Naive B cell (primary cell): Measurements from ENCODE around the gene ZC3H6. TPM values are rescaled to one million over a fixed set of nuclear protein-coding genes. Genes with fewer than 3 reads are reported as not detected.
"Not testable (repeated sequence)": the region's sequence is repeated elsewhere in the genome, so short reads cannot be mapped to it uniquely, and the experiment has no call there.

Source experiments
- ATAC-seq, 2 donors: fragments of 150-1000 bp; cut with Tn5 transposase; 2 replicates each; pipeline ENCODE4 v1.10.0; 2021; ENCODE audit warnings: low read depth in 2 of 2, mild to moderate bottlenecking in 2 of 2, moderate library complexity in 2 of 2
- DNase-seq: peaks from one replicate; pipeline ENCODE4 v3.0.0; 2022
- H3K27ac Mint-ChIP-seq, 6 donors: one replicate each; pipeline ENCODE4 v1.8.0; 2020 to 2022; ENCODE audit warnings: mild to moderate bottlenecking in 6 of 6, mixed read lengths in 6 of 6, moderate library complexity in 5 of 6, inconsistent platforms in 2 of 6
- H3K27me3 Mint-ChIP-seq, 3 donors: one replicate each; pipeline ENCODE4 v1.8.0; 2021 to 2022; ENCODE audit warnings: mixed read lengths in 3 of 3, mild to moderate bottlenecking in 1 of 3
- H3K36me3 Mint-ChIP-seq, 2 donors: one replicate each; pipeline ENCODE4 v1.8.0; 2020 to 2022; ENCODE audit warnings: mixed read lengths in 2 of 2, inconsistent platforms in 1 of 2, mild to moderate bottlenecking in 1 of 2
- H3K4me1 Mint-ChIP-seq, 3 donors: one replicate each; pipeline ENCODE4 v1.8.0; 2020 to 2022; ENCODE audit warnings: mixed read lengths in 3 of 3, inconsistent platforms in 1 of 3, mild to moderate bottlenecking in 1 of 3, moderate library complexity in 1 of 3
- H3K4me3 Mint-ChIP-seq, 8 donors: one replicate each; pipeline ENCODE4 v1.8.0; 2020 to 2022; ENCODE audit warnings: mild to moderate bottlenecking in 8 of 8, mixed read lengths in 8 of 8, moderate library complexity in 8 of 8, inconsistent platforms in 2 of 8
- H3K9me3 Mint-ChIP-seq, 7 donors: one replicate each; pipeline ENCODE4 v1.8.0; 2020 to 2022; ENCODE audit warnings: mixed read lengths in 7 of 7, mild to moderate bottlenecking in 5 of 7, inconsistent platforms in 2 of 7, moderate library complexity in 1 of 7
- polyA plus RNA-seq, 6 donors: library from polyadenylated mRNA; unstranded; fragments of 300-500 nt; fragmentation: Illumina TruSeq; gene quantifications; one replicate each; pipeline ENCODE4 v1.2.3, GENCODE V29; 2021; ENCODE audit warnings: low read depth in 6 of 6

ZC3H6 gene
- polyA plus RNA-seq, 6 donors from 2014 or later = 0.24 to 7.6 (median 6.7) TPM

GRCh38 chr2:112259509-112260294 lies 15.7 kb upstream of the ZC3H6 start:
- DNase-seq = peak; percentile 77
- ATAC-seq = peak; percentile 34 to 44
- peak overlapping the region in 4 of 6 donors; percentile 13 to 89 (median 35) for H3K27ac Mint-ChIP-seq
- H3K36me3 Mint-ChIP-seq = peaks cover 0 to 5% of the 10 kb centered on the region in 2 donors
- peaks cover 4 to 10% (median 8%) of the 10 kb centered on the region in 3 donors for H3K4me1 Mint-ChIP-seq
- H3K9me3 Mint-ChIP-seq = peaks cover 2 to 12% (median 5%) of the 10 kb centered on the region in 7 donors
- H3K27me3 Mint-ChIP-seq = no peaks in the 10 kb centered on the region
- peak overlapping the region; percentile 0 to 88 (median 65) for H3K4me3 Mint-ChIP-seq

GRCh38 chr2:112260295-112260625 lies 15.1 kb upstream of the ZC3H6 start:
- Mint-ChIP-seq H3K27ac (no peak overlapping the region), H3K27me3 (no peaks in the 10 kb centered on the region), H3K9me3 (peaks cover 2 to 12% (median 5%) of the 10 kb centered on the region in 7 donors), H3K4me3 (no peak overlapping the region), H3K36me3 (peaks cover 0 to 5% of the 10 kb centered on the region in 2 donors), H3K4me1 (peaks cover 4 to 10% (median 8%) of the 10 kb centered on the region in 3 donors)
- ATAC-seq (no peak), DNase-seq (no peak)

- H3K27ac Mint-ChIP-seq = no peak overlapping the region
- ATAC-seq = no peak
These were observed 12.5 kb upstream of the ZC3H6 start for GRCh38 chr2:112262876-112263275.

GRCh38 chr2:112268547-112268946 lies 6.8 kb upstream of the ZC3H6 start:
- ATAC-seq (no peak), DNase-seq (no peak)
- Mint-ChIP-seq H3K4me3 (no peak overlapping the region), H3K27me3 (no peaks in the 10 kb centered on the region), H3K9me3 (peaks cover 4 to 9% (median 6%) of the 10 kb centered on the region in 7 donors), H3K4me1 (no peaks in the 10 kb centered on the region), H3K27ac (no peak overlapping the region), H3K36me3 (peaks cover 0 to 10% of the 10 kb centered on the region in 2 donors)

More at GRCh38 chr2:112262876-112263275, 12.5 kb upstream of the ZC3H6 start:
- Mint-ChIP-seq H3K27me3 (no peaks in the 10 kb centered on the region), H3K9me3 (peaks cover 2 to 12% (median 5%) of the 10 kb centered on the region in 7 donors), H3K4me3 (no peak overlapping the region), H3K36me3 (peaks cover under 1 to 5% of the 10 kb centered on the region in 2 donors), H3K4me1 (peaks cover 4 to 10% (median 8%) of the 10 kb centered on the region in 3 donors)
- DNase-seq = no peak

GRCh38 chr2:112272669-112273068 lies 2.7 kb upstream of the ZC3H6 start:
- Mint-ChIP-seq H3K4me3 (peak overlapping the region in 1 of 8 donors; percentile 81), H3K27ac (peak overlapping the region in 2 of 6 donors; percentile 41 to 53), H3K27me3 (no peaks in the 10 kb centered on the region), H3K9me3 (peaks cover 4 to 9% (median 6%) of the 10 kb centered on the region in 7 donors), H3K4me1 (peaks cover 0 to 14% (median 5%) of the 10 kb centered on the region in 3 donors), H3K36me3 (peaks cover 0 to 10% of the 10 kb centered on the region in 2 donors)
- DNase-seq (no peak), ATAC-seq (no peak)

- no peak for DNase-seq
- Mint-ChIP-seq H3K4me1 (peaks cover 0 to 18% (median 5%) of the 10 kb centered on the region in 3 donors), H3K27me3 (no peaks in the 10 kb centered on the region), H3K9me3 (peaks cover 3 to 5% (median 4%) of the 10 kb centered on the region in 7 donors), H3K27ac (peak overlapping the region in 2 of 6 donors; percentile 12 to 83), H3K4me3 (peak overlapping the region in 3 of 8 donors; percentile 45 to 81 (median 51)), H3K36me3 (peaks cover 0 to 5% of the 10 kb centered on the region in 2 donors)
- ATAC-seq = no peak
These were observed 2.0 kb upstream of the ZC3H6 start for GRCh38 chr2:112273349-112273748.

GRCh38 chr2:112275887-112276773 lies 733 bp downstream of the ZC3H6 start:
- Mint-ChIP-seq H3K9me3 (no peaks in the 10 kb centered on the region), H3K4me3 (peak overlapping the region; percentile 87 to 100 (median 96)), H3K27ac (peak overlapping the region; percentile 98 to 100 (median 99)), H3K4me1 (peaks cover 5 to 22% (median 12%) of the 10 kb centered on the region in 3 donors), H3K36me3 (no peaks in the 10 kb centered on the region), H3K27me3 (no peaks in the 10 kb centered on the region)
- DNase-seq (peak; percentile 84), ATAC-seq (peak; percentile 60 to 64)

GRCh38 chr2:112276954-112277353 lies 1.6 kb downstream of the ZC3H6 start:
- Mint-ChIP-seq H3K27me3 (no peaks in the 10 kb centered on the region), H3K4me1 (peaks cover 10 to 25% (median 18%) of the 10 kb centered on the region in 3 donors), H3K36me3 (no peaks in the 10 kb centered on the region), H3K27ac (peak overlapping the region in 3 of 6 donors; percentile 58 to 98 (median 94)), H3K4me3 (peak overlapping the region in 6 of 8 donors; percentile 8 to 100 (median 88)), H3K9me3 (no peaks in the 10 kb centered on the region)
- DNase-seq = no peak
- no peak for ATAC-seq

GRCh38 chr2:112277596-112278220 lies 2.3 kb downstream of the ZC3H6 start:
- Mint-ChIP-seq H3K4me1 (peaks cover 12 to 25% (median 21%) of the 10 kb centered on the region in 3 donors), H3K36me3 (no peaks in the 10 kb centered on the region), H3K9me3 (no peaks in the 10 kb centered on the region), H3K4me3 (peak overlapping the region in 2 of 8 donors; percentile 54 to 100), H3K27ac (peak overlapping the region in 2 of 6 donors; percentile 9 to 39), H3K27me3 (no peaks in the 10 kb centered on the region)
- DNase-seq (no peak), ATAC-seq (no peak)

- not testable (repeated sequence) for H3K4me3 Mint-ChIP-seq, H3K27ac Mint-ChIP-seq, H3K27me3 Mint-ChIP-seq, H3K36me3 Mint-ChIP-seq, ATAC-seq, DNase-seq, H3K9me3 Mint-ChIP-seq
- peaks cover 15 to 20% (median 15%) of the 10 kb centered on the region in 3 donors for H3K4me1 Mint-ChIP-seq
These were observed 6.7 kb downstream of the ZC3H6 start for GRCh38 chr2:112282066-112282465.

- H3K36me3 Mint-ChIP-seq, H3K27me3 Mint-ChIP-seq, H3K9me3 Mint-ChIP-seq, H3K27ac Mint-ChIP-seq, DNase-seq, H3K4me3 Mint-ChIP-seq, ATAC-seq: not testable (repeated sequence)
- H3K4me1 Mint-ChIP-seq = peaks cover 6 to 20% (median 15%) of the 10 kb centered on the region in 3 donors
These were observed 8.1 kb downstream of the ZC3H6 start for GRCh38 chr2:112283535-112283934.

GRCh38 chr2:112290088-112290487 lies 14.7 kb downstream of the ZC3H6 start:
- H3K4me1 Mint-ChIP-seq = peaks cover 0 to 4% (median 0%) of the 10 kb centered on the region in 3 donors
- DNase-seq (no peak), ATAC-seq (no peak)
- H3K36me3 Mint-ChIP-seq = no peaks in the 10 kb centered on the region
- no peaks in the 10 kb centered on the region for H3K9me3 Mint-ChIP-seq
- H3K4me3 Mint-ChIP-seq = peak overlapping the region in 1 of 8 donors; percentile 4
- H3K27me3 Mint-ChIP-seq = no peaks in the 10 kb centered on the region
- peak overlapping the region in 1 of 6 donors; percentile 4 for H3K27ac Mint-ChIP-seq

- no peaks in the 10 kb centered on the region for H3K9me3 Mint-ChIP-seq
- H3K36me3 Mint-ChIP-seq = no peaks in the 10 kb centered on the region
- H3K4me1 Mint-ChIP-seq = peaks cover 0 to 4% (median 0%) of the 10 kb centered on the region in 3 donors
- no peak for DNase-seq
- no peak overlapping the region for H3K4me3 Mint-ChIP-seq
- no peak for ATAC-seq
- no peak overlapping the region for H3K27ac Mint-ChIP-seq
- no peaks in the 10 kb centered on the region for H3K27me3 Mint-ChIP-seq
These were observed 15.3 kb downstream of the ZC3H6 start for GRCh38 chr2:112290648-112291047.
